Astrocyte (in vitro differentiated cells and primary cell): ENCODE data around the gene POLD3. TPM values are rescaled to one million over a fixed set of nuclear protein-coding genes. Genes with fewer than 3 reads are reported as not detected.

Experiments used
- DNase-seq: peaks from one replicate; pipeline ENCODE4 v3.0.0-alpha.2; 2010; ENCODE audit warnings: low read depth
- FAIRE-seq: peaks from 2 replicates; lab custom pipeline; 2011; peaks lifted over from hg19 to GRCh38; lab: Jason Lieb, UNC
- H2AFZ ChIP-seq: 2 replicates; pipeline ENCODE4 v1.6.0; 2012; ENCODE audit warnings: low read depth, low read length, inconsistent platforms
- H3K27ac ChIP-seq: 2 replicates; pipeline ENCODE4 v1.5.1; 2011; ENCODE audit warnings: low read depth, low read length, inconsistent platforms
- H3K27me3 ChIP-seq: 2 replicates; pipeline ENCODE4 v1.6.0; 2011; ENCODE audit warnings: low read length, inconsistent platforms; ENCODE audit not compliant: insufficient read depth
- H3K36me3 ChIP-seq: 2 replicates; pipeline ENCODE4 v1.5.1; 2011; ENCODE audit warnings: low read length, inconsistent platforms; ENCODE audit not compliant: insufficient read depth
- H3K4me1 ChIP-seq: 2 replicates; pipeline ENCODE4 v1.5.1; 2011; ENCODE audit warnings: low read length, inconsistent platforms; ENCODE audit not compliant: insufficient read depth
- H3K4me2 ChIP-seq: 2 replicates; pipeline ENCODE4 v1.6.0; 2012; ENCODE audit warnings: low read length, inconsistent platforms
- H3K4me3 ChIP-seq: 2 replicates; pipeline ENCODE4 v1.5.1; 2011; ENCODE audit warnings: low read depth, mild to moderate bottlenecking, low read length, inconsistent platforms; ENCODE audit not compliant: insufficient read depth
- H3K79me2 ChIP-seq: 2 replicates; pipeline ENCODE4 v1.6.0; 2012; ENCODE audit warnings: mild to moderate bottlenecking, low read length, inconsistent platforms; ENCODE audit not compliant: insufficient read depth
- H3K9ac ChIP-seq: 2 replicates; pipeline ENCODE4 v1.6.0; 2012; ENCODE audit warnings: mild to moderate bottlenecking, low read length, inconsistent platforms
- H3K9me3 ChIP-seq: 2 replicates; pipeline ENCODE4 v1.5.1; 2012; ENCODE audit warnings: low read depth, mild to moderate bottlenecking, low read length, inconsistent platforms; ENCODE audit not compliant: insufficient read depth
- H4K20me1 ChIP-seq: 2 replicates; pipeline ENCODE4 v1.6.0; 2012; ENCODE audit warnings: low read length, inconsistent platforms; ENCODE audit not compliant: insufficient read depth
- H3K27ac Mint-ChIP-seq: one replicate; pipeline ENCODE4 v1.8.0; 2021; ENCODE audit warnings: mild to moderate bottlenecking, mixed read lengths; ENCODE audit not compliant: unreplicated experiment
- H3K27me3 Mint-ChIP-seq: one replicate; pipeline ENCODE4 v1.8.0; 2021; ENCODE audit warnings: low read depth, mixed read lengths; ENCODE audit not compliant: unreplicated experiment
- H3K36me3 Mint-ChIP-seq: one replicate; pipeline ENCODE4 v1.8.0; 2021; ENCODE audit warnings: low read depth, mixed read lengths; ENCODE audit not compliant: unreplicated experiment
- H3K4me1 Mint-ChIP-seq: one replicate; pipeline ENCODE4 v1.8.0; 2021; ENCODE audit warnings: low read depth, mixed read lengths; ENCODE audit not compliant: unreplicated experiment
- H3K4me3 Mint-ChIP-seq: one replicate; pipeline ENCODE4 v1.8.0; 2021; ENCODE audit warnings: mild to moderate bottlenecking, moderate library complexity, mixed read lengths; ENCODE audit not compliant: unreplicated experiment
- H3K9me3 Mint-ChIP-seq: one replicate; pipeline ENCODE4 v1.8.0; 2021; ENCODE audit warnings: mild to moderate bottlenecking, mixed read lengths; ENCODE audit not compliant: unreplicated experiment
- EZH2 ChIP-seq: IDR thresholded peaks from 2 replicates; pipeline ENCODE4 v1.6.1; 2012; ENCODE audit warnings: mild to moderate bottlenecking, low read length, inconsistent platforms; ENCODE audit not compliant: insufficient read depth
- total RNA-seq: library from RNA; stranded (reverse); gene quantifications from 2 replicates; pipeline ENCODE4 v1.2.1, GENCODE V29; 2021
- TF ChIP-seq, protein P1 (sequence below): IDR thresholded peaks from 2 replicates; pipeline ENCODE4 v1.5.1; 2011; ENCODE audit warnings: low read depth, mild to moderate bottlenecking, inconsistent platforms, low read length, moderate library complexity; ENCODE audit not compliant: insufficient read depth

Gene POLD3
- total RNA-seq, 1 donor from 2014 or later, result 6.5 TPM

DNA sequence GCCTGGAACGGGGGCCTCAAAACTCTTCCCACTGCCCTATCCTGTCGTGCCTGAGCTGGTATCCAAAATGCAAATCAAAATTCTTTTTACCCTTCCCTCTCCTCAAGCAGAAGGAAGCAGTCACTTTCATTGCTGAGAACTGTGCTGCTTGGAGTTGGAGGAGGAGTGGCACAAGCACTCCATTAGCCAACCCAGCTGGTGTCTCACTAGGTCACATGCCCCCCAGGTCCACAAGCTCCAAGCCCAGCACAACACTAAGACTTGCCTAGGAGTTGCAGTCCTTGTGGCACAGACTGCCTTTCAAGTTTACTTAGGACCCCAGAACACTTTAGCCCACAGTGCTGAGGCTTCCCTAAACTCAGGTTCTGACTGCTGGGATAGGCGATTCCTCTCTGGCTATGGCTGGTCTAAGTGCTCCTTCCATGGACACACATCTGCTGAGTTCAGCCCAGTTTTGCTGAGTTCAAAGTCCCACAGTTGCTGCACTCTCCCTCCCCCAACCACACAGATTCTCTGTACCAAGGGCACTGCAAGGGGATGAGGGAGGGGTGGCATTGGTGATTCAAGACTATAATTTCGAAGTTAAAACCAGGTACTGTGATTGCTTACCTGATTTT, 70.2 kb downstream of the POLD3 start:
- Histone ChIP-seq H3K36me3 (no peaks in the 10 kb centered on the region), H4K20me1 (no peaks in the 10 kb centered on the region), H3K4me2 (no peak overlapping the region), H3K27me3 (no peaks in the 10 kb centered on the region), H3K4me3 (no peak overlapping the region), H2AFZ (no peak overlapping the region), H3K4me1 (no peaks in the 10 kb centered on the region), H3K79me2 (no peaks in the 10 kb centered on the region), H3K27ac (no peak overlapping the region), H3K9me3 (no peaks in the 10 kb centered on the region), H3K9ac (no peak overlapping the region)
- FAIRE-seq (no peak), DNase-seq (no peak)
- Mint-ChIP-seq H3K4me3 (no peak overlapping the region), H3K27ac (no peak overlapping the region), H3K36me3 (peaks cover 12% of the 10 kb centered on the region), H3K27me3 (no peaks in the 10 kb centered on the region), H3K4me1 (no peaks in the 10 kb centered on the region), H3K9me3 (peaks cover 11% of the 10 kb centered on the region)
- TF ChIP-seq, protein P1, sequence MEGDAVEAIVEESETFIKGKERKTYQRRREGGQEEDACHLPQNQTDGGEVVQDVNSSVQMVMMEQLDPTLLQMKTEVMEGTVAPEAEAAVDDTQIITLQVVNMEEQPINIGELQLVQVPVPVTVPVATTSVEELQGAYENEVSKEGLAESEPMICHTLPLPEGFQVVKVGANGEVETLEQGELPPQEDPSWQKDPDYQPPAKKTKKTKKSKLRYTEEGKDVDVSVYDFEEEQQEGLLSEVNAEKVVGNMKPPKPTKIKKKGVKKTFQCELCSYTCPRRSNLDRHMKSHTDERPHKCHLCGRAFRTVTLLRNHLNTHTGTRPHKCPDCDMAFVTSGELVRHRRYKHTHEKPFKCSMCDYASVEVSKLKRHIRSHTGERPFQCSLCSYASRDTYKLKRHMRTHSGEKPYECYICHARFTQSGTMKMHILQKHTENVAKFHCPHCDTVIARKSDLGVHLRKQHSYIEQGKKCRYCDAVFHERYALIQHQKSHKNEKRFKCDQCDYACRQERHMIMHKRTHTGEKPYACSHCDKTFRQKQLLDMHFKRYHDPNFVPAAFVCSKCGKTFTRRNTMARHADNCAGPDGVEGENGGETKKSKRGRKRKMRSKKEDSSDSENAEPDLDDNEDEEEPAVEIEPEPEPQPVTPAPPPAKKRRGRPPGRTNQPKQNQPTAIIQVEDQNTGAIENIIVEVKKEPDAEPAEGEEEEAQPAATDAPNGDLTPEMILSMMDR, result no peak
- TF ChIP-seq EZH2, result no peak

DNA sequence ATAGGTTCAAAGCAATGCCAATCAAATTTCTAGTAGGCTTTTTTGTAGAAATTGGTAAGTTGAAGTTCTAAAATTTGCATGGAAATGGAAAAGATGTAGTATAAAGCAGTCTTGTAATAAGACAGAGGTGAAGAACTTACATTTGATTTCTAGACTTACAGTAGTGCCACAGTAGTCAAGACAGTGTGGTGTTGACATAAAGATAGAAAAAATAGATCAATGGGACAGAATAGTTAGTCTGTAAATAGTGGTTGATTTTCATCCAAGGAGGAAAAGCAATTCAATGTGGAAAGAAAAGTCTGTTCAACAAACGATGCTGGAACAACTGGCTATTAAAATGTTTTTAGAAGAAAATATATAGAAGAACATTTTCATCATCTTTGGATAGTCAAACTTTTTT, 70.9 kb downstream of the POLD3 start:
- Histone ChIP-seq H3K4me2 (no peak overlapping the region), H3K27me3 (no peaks in the 10 kb centered on the region), H3K4me1 (no peaks in the 10 kb centered on the region), H4K20me1 (no peaks in the 10 kb centered on the region), H3K9me3 (no peaks in the 10 kb centered on the region), H3K79me2 (no peaks in the 10 kb centered on the region), H2AFZ (no peak overlapping the region), H3K9ac (no peak overlapping the region), H3K36me3 (no peaks in the 10 kb centered on the region), H3K27ac (no peak overlapping the region), H3K4me3 (no peak overlapping the region)
- DNase-seq (no peak), FAIRE-seq (no peak)
- H3K4me3 Mint-ChIP-seq, result no peak overlapping the region
- peaks cover 10% of the 10 kb centered on the region for H3K9me3 Mint-ChIP-seq
- TF ChIP-seq, protein P1, result no peak
- no peak for TF ChIP-seq EZH2
- H3K4me1 Mint-ChIP-seq, result no peaks in the 10 kb centered on the region
- no peaks in the 10 kb centered on the region for H3K27me3 Mint-ChIP-seq
- H3K27ac Mint-ChIP-seq, result no peak overlapping the region
- H3K36me3 Mint-ChIP-seq, result peaks cover 10% of the 10 kb centered on the region
